ENCODE measurements around the gene BCL2. TPM values are rescaled to one million over a fixed set of nuclear protein-coding genes. Genes with fewer than 3 reads are reported as not detected.

BCL2 gene
- total and polyA plus RNA-seq, 9 of the 15 experiments (the other 6 are each of a cell fraction or from before 2014, with no cell fraction given), result 0.10 to 1.1 (median 0.65) TPM

GRCh38 chr18:63265326-63265725 is 54.2 kb downstream of the BCL2 start:
- no peak overlapping the region for H2AFZ ChIP-seq (ENCODE audit: low read depth, low read length)

More at GRCh38 chr18:63265326-63265725, 54.2 kb downstream of the BCL2 start:
- Histone ChIP-seq H3K27me3 (ENCODE audit: control insufficient read depth in 2 of 2, insufficient read depth in 2 of 2, low read length in 2 of 2) (peaks cover 0 to 17% of the 10 kb centered on the region in 2 experiments; a peak in 3 of 5 replicates), H3K79me2 (ENCODE audit: control insufficient read depth, insufficient read depth, low read length) (no peaks in the 10 kb centered on the region), H3K9me3 (replicated peaks; ENCODE audit: control insufficient read depth, insufficient read depth, low read depth, low read length) (no peaks in the 10 kb centered on the region), H4K20me1 (replicated peaks; ENCODE audit: control insufficient read depth, insufficient read depth, low read length) (no peaks in the 10 kb centered on the region; the same call in 1 of the 2 replicates), H3K36me3 (ENCODE audit: control insufficient read depth, insufficient read depth, low read length) (no peaks in the 10 kb centered on the region), H3K4me1 (replicated peaks in 1 of 2; ENCODE audit: control insufficient read depth in 2 of 2, insufficient read depth in 2 of 2, low read length in 2 of 2) (no peaks in the 10 kb centered on the region), H3K9me1 (ENCODE audit: control insufficient read depth, insufficient read depth, low read length) (no peaks in the 10 kb centered on the region), H3K4me2 (ENCODE audit: insufficient read depth, low read length) (no peak overlapping the region), H3K4me3 (no peak overlapping the region), H3K27ac (ENCODE audit: extremely low read depth, low read depth, low read length) (no peak overlapping the region), H3K9ac (ENCODE audit: insufficient read depth in 1 of 2, low read depth in 2 of 2, low read length in 2 of 2) (no peak overlapping the region)
- TF ChIP-seq HMG20B (CRISPR knock-in tag; IDR thresholded peaks at IDR 0.05), result no peak
- no peak for TF ChIP-seq BRD4 (IDR thresholded peaks at IDR 0.05)
- TF ChIP-seq KLF10 (CRISPR knock-in tag; IDR thresholded peaks at IDR 0.05), result no peak
- TF ChIP-seq ZNF354B (CRISPR knock-in tag; IDR thresholded peaks at IDR 0.05), result no peak
- TF ChIP-seq CREB5 (CRISPR knock-in tag; IDR thresholded peaks at IDR 0.05), result no peak
- DNase-seq (ENCODE audit: extremely low read depth in 1 of 4, low spot score in 3 of 4) (no peak), FAIRE-seq (no peak), ATAC-seq (no peak)
- in situ Hi-C loops (cut with MboI), result no loop called here
- POLR2A ChIA-PET, result interaction anchor here (0.6 kb wide), 1 partner anchor 190 kb away, joined by 3 read pairs; no protein-coding TSS in a partner anchor
- CTCF ChIA-PET (ENCODE audit: low intra/inter-chr PET ratio), result no interaction called here
- intact Hi-C loops (cut with micrococcal nuclease), result no loop called here
- 3% methylated on average over 3 of the region's 3 CpGs for WGBS (ENCODE audit: insufficient coverage, low coverage, missing lambda C conversion rate)
- BruUV-seq (replicated peaks), result no TSS peak

All from K562 (cell line).